Stimulated activated CD8-positive, alpha-beta memory T cell treated with anti-CD3 and anti-CD28 coated beads, Interleukin-2, amount 100 ng/mL, for 1 hour (primary cell): ENCODE measurements around the gene NBAS.
A peak's percentile ranks its signal among the peaks of the same experiment; 100 is the strongest.
"Not testable (repeated sequence)": the region's sequence is repeated elsewhere in the genome, so short reads cannot be mapped to it uniquely, and the experiment has no call there.

Experiments
- DNase-seq, 2 donors: peaks; one replicate each; pipeline ENCODE4 v3.0.0-alpha.2; 2020; ENCODE audit warnings: low read depth in 2 of 2

The NBAS gene

GRCh38 chr2:15363142-15363541 is 198.0 kb downstream of the NBAS start:
- DNase-seq: no peak

GRCh38 chr2:15359716-15360531 is 201.2 kb downstream of the NBAS start:
- no peak for DNase-seq

GRCh38 chr2:15357922-15358321 is 203.2 kb downstream of the NBAS start:
- no peak for DNase-seq

DNA sequence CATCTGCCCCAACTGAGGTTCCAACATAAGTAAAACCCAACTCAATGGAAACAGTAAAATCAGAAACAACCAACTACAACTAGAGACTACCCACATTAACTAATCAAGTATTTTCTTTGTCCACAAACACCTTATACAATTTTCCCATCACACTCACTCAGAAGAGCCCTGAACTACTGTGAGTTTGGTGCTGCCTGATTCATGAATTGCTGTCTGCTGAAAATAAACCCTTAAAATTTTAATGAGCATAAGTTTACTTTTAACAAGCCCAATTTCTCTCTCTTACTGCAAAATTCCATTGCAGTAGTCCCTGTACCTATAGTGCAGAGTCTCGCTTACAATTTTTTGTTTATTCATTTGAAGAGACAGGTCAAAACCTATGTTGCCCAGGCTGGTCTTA is 203.9 kb downstream of the NBAS start:
- no peak for DNase-seq

GRCh38 chr2:15355386-15355785 is 205.7 kb downstream of the NBAS start:
- no peak for DNase-seq

DNA sequence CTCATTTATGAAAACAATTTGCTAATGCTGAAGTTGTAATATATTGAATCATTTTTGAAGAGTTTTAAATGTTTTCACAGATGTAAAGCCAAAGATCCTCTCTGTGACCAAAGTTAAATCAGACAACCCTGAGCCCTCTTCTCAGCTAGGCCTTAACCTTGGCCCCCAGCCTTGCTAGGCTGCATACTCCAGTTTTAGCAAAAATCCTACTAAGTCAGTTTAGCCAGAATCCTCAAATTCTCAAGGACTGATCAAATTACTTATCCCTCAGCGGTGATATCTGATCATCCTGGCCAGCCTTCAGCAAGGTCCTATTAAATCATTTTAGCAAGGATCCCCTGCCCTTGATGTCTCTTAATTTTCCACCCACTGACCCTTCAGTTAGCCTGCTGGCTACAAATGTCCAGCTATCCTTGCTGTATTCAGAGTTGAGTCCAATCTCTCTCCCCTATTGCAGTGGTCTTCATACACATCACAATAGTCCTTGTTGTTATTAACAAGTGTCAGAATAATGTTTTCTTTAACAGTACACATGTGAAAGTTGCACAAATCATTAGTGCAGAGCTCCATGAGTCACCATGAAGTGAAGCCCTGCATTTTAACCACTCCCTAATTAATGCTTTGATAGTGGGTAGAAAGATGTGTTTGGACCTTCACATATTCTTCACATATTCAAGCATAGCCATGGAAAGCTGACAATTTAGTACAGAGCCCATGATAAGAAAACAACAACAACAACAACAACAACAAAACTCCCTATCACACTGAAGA is 206.4 kb downstream of the NBAS start:
- DNase-seq: no peak

DNA sequence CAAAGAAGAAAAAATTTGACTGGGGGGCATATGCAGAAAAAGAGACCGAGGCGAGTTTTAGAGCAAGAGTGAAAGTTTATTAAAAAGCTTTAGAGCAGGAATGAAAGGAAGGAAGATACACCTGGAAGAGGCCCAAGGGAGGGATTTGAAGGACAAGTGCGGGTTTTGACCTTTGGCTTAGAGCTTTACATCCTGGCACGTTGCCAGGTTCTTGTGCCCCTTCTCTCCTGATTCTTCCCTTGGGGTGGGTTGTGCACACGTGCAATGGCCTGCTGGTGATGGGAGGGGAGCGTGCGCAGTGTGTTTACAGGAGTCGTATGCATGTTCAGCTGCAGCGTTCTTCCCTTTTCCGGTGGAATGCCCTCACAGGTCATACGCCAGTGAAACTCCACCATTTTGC is 208.8 kb downstream of the NBAS start:
- no peak for DNase-seq

DNA sequence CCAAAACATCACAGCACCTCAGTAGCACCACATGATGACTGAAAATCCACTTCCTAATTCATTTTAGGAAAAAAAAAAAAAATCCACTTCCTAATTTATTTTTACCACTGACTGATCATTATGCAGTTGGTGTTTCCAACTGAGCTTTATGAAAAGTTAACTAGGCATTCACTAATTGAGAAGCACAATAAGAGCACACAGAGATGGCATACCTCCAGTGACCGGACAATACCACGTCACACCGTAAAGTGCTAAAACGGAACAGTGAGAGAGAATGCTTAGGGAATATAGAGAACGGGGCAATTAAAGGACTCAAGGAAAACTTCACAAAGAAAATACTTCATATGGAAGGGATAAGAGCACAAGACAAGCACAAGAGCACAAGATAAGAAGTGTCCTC is 212.5 kb downstream of the NBAS start:
- DNase-seq: no peak

GRCh38 chr2:15348045-15348444 is 213.1 kb downstream of the NBAS start:
- no peak for DNase-seq

DNA sequence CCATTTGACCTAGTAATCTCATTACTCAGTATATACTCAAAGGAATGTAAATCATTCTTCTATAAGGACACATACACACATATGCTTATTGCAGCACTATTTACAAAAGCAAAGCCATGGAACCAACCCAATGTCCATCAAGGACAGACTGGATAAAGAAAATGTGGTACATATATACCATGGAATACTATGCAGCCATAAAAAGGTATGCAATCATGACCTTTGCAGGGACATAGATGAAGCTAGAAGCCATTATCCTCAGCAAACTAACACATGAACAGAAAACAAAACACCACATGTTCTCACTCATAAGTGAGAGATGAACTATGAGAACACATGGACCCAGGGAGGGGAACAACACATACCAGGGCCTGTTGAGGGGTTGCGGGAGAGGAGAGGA is 214.5 kb downstream of the NBAS start:
- DNase-seq: no peak

DNA sequence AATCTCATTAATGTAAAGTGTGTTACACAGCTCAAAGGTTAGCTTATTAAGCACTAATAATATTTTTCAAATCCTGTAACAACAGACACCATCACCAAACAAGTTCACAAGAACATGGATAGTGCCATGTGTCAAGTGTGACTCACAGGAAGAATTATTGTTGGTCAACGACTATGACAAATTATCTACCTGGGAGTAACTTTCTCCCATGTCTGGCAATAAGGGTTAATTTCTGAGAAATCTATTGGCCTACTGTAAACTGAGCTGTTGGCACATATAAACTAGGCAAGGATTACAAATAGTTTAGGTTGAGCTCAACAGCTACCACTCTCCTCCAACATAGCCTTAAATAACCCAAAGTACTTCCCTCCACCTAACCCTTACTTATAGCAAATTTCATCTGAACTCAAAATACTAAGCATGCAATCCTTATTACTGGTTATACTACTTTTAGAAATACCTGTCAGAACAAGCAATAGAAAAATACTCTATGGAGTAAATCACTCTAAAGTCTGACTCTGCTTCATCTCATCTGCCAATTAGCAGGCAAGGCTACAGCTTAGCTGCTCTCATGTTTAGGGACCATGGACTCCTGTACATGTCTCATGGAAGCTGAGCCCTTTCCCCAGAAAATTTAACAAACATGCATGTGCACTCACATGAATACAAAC is 223.0 kb downstream of the NBAS start:
- DNase-seq: no peak

DNA sequence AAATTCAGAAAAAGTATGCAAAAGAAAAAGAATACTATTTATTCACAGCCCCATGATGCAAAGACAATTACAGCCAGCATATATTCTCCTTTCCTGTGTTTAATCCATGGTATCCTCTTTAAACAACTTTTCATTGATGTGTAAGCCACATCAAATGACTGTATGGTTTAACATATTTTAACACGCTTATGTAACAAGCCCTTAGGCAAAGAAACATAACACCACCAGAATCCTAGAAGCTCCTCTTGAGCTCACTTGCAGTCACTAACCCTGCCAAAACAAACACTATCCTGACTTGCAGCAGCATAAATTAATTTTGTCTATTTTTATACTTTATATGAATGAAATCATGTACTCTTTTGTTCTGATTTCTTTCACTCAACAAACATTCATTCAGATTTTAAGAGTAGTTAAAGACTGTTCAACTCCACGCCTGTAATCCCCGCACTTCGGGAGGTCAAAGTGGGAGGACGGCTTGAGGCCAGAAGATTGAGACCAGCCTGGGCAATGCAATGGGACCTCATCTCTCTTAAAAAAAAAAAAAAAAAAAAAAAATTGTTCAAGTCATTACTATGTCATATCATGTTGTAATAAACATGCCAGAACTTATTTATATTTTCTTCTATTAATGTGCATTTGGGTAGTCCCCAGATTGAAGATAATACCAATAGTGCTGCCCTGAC is 226.3 kb downstream of the NBAS start:
- DNase-seq: no peak

DNA sequence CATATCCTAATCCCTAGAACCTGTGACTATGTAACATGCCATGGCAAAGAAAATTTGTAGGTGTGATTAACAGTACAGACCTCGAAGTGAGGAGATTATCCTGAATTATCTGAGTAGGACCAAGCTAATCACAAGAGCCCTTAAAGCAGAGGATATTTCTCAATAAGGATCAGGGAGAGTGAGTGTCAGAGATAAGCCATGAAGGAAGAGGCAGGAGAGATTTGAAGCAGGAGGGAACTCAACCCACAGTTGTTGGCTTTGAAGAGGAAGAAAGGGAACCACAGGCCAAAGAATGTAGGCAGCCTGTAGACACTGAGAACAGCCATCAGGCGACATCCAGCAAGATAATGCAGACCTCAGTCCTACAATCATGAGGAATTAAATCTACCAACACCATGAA is 229.3 kb downstream of the NBAS start:
- DNase-seq: no peak

- no peak for DNase-seq
Measured at GRCh38 chr2:15325296-15325695, 235.8 kb downstream of the NBAS start.

DNA sequence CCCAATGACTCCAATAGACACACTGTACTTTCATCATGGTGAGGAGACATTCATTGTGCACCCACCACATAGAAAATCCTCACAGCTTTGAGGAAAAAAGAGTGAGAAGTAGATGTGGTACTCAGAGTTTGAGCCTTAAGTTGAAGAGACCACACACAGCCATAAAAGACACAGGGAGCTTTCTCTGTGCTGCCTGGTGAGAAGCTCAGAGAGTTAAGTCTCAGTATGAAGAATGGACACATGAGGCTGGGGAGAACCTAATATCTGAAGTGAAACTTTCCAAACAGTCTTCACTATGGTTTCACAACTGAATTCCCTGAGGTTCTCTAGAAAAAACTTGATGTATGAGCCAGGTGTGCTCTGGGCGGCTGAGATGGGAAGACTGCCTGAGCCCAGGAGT is 237.9 kb downstream of the NBAS start:
- DNase-seq: no peak

GRCh38 chr2:15321481-15321880 is 239.7 kb downstream of the NBAS start:
- not testable (repeated sequence) for DNase-seq

DNA sequence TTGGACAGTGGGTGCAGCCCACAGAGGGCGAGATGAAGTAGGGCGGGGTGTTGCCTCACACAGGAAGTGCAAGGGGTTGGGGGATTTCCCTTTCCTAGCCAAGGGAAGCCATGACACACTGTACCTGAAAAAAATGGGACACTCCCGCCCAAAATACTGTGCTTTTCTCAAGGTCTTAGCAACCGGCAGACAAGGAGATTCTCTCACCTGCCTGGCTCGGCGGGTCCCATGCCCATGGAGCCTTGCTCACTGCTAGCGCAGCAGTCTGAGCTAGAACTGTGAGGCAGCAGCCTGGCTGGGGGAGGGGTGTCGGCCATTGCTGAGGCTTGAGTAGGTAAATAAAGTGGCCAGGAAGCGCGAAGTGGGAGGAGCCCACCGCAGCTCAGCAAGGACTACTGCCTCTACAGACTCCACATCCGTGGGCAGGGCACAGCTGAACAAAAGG is 244.7 kb downstream of the NBAS start:
- peak; percentile 3 to 4 for DNase-seq

DNA sequence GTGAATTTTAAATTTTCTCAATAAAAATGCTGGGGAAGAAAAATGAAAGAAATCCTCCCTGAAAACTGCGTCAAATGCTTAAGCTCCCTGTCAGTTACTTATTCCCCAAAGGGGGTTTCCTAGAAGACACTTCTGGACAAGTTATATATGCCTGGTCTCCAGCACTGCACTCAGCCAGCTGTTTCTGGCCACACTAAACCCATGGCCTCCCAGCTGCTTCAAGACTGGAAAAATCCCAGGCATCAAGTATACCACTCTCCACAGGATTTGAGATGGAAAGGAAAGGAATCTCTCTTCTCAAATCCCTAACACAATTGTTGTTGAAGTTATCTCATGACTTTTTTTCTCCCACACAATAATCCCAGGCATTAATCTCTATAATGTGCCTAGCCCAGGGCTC is 245.7 kb downstream of the NBAS start:
- DNase-seq: no peak

DNA sequence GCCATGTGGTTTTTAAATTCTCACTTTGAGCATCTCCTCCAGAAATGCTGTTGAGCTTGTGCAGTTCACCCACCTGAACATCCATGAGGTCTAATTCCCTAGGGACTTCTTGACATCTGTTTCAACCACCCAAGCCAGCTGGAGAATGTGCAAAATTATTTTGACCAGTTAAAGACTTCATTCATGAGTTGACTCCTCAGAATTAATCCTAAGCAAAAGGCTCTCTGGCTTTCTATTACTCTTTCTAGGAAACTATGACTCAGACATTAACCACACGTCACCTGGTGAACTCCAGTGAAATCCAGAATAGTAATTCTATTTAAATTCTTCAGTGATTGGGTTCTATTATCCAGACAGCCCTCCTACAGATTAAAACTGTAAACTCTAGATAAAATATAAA is 247.5 kb downstream of the NBAS start:
- DNase-seq: no peak

DNA sequence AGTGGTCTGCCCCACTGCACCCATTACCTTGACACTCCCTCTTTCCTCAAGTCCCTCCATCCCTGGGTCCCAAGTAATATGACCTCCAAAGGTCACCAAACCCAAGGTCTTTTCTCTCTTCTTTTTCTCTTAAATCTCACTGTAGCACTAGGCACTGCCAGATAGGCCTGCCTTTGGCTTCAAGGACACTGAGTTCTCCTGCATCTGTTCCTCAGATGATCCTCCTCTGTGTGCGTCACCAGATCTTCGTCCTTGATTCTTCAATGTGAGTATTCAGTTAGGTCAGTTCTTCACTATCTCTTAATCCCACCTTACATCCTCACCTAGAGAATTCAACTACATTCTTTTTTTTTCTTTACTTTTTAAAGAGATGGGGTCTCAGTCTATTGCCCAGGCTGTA is 249.2 kb downstream of the NBAS start:
- no peak for DNase-seq

GRCh38 chr2:15311201-15311907 is 249.8 kb downstream of the NBAS start:
- DNase-seq: no peak
